CD4-positive, alpha-beta T cell treated with Interleukin-1 beta for 1 hour (primary cell): ENCODE results near the gene TRIM24.

Source experiments
- DNase-seq, 2 donors: peaks; one replicate each; pipeline ENCODE4 v3.0.0-alpha.2; 2020 to 2022

The TRIM24 gene

DNA sequence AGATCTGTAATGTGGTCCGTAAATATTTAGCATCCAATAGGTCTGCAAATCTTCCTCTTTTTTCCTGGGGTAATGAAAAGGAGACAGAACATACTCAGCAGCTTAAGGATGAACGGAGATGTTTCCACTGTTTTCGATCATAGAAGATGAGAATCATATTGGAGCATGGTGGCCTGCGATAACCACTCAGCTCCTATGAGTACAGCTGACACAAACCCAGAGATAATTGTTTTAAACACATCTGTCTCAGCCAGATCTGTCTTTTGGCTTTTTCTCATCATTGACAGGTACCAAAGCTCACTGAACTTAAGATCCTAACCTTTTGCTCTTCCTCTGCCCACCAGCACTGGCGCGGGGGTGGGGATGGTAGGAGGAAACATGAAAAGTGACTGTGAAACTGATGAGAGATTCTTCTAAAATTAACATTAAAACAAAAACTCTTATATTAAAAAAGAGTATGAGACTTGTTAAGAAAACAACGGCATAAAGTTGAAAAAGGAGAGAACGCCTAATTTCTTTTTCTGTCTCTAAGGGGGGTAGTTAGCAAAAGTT, 170.1 kb downstream of the TRIM24 start:
- DNase-seq = no peak

DNA sequence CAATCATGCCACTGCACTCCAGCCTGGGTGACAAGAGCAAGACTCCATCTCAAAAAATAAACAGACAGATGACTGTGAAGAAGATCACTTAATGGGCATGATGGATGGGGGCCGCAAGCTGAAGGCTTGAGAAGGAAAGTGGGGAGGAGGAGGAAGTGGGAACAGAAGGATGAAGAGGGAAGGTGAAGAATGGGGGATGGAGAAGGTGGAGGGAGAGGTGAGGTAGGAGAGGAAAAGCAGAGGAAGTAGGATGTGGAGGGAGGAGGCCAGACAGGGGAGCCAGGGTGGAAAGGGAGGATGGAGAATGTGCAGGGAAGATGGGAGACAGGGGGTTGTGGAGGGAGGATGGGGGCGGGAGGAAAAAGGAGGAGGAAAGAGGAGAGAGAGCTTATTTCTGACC, 172.3 kb downstream of the TRIM24 start:
- DNase-seq = no peak

DNA sequence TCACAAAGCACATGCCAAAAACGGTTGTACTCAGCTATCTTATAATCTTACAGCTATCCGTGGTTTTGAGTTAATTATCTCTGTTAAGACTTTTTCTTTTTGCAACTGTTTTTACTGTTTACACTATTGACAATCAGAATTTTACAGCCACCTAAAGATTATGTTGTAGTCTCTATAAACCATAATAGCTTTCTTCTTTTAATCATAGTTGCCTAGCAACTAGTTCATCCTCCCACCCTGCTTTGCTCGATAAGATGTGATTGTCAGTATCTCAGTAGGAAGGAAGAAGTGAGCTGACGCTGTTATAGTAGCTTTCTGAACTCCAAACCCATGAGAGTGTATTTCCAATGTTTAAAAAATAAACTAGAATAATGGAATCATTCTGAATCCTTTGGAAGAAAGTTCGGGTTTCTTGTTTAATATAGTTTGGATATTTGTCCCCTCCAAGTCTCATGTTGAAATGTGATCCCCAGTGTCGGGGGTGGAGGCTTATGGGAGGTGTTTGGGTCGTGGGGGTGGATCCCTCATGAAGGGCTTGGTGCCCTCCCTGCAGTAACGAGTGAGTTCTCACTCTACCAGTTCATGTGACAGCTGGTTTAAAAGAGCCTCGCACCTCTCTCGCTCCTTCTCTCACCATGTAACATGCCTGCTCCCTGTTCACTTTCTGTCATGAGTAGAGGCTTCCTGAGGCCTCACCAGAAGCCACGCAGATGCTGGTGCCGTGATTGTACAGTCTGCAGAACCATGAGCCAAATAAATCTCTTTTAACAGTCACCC, 173.0 kb downstream of the TRIM24 start:
- DNase-seq = no peak
